ENCODE measurements around the gene NXPH4.
A peak's percentile ranks its signal among the peaks of the same experiment; 100 is the strongest.

NXPH4 gene

GRCh38 chr12:57219993-57220754, 3.6 kb downstream of the NXPH4 start:
- no peak for DNase-seq

- no peak for DNase-seq
Measured at GRCh38 chr12:57220770-57221168, 4.2 kb downstream of the NXPH4 start.

GRCh38 chr12:57221169-57221917, 4.7 kb downstream of the NXPH4 start:
- no peak for DNase-seq

DNA sequence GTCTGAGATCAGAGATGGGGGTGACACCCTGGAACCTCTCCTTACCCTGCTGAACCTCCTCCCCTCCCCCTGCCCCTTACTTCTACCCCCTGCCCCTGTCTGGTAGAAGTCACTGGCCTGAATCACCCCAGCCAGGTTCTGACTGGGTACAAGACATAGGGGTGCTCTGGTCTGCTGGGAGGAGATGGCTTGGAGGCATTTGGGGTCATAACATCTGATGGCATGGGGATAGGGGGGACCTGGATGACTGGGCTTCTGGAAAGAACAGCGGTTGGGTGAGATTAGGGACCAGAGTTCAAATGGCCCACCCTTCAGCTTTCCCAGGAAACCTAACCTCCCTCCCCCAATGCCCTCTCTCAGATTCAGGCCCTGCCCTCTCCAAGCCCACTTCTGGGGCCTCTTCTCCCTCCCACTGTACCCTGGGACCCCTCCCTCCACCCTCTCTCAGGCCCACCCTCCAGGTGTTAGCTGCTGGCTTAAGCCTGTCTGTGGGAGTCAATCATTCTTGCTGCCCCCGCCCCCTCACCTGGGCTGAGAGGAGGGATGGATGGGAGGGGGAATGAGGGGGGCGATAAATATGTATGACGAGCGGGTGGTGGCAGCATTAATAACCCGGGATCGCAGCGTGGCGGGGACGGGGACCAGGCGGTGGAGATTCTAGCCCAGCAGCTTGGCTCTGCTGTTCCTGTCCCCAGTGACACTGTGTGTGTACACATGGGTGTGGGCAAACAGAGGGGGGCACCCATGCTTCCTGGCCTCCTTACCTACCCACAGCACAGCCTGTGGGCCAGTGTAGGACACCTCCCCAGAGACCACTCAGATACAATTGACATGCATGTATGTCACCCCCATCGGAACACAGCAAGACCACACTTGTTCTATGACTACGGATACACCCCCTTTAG, 5.9 kb downstream of the NXPH4 start:
- DNase-seq, result no peak

GRCh38 chr12:57223191-57224165, 6.9 kb downstream of the NXPH4 start:
- DNase-seq, result no peak

- DNase-seq, result no peak
Measured at GRCh38 chr12:57224278-57224972, 7.8 kb downstream of the NXPH4 start.

- peak; percentile 83 to 94 (median 92) for DNase-seq
Measured at GRCh38 chr12:57224973-57225679, 8.5 kb downstream of the NXPH4 start.

DNA sequence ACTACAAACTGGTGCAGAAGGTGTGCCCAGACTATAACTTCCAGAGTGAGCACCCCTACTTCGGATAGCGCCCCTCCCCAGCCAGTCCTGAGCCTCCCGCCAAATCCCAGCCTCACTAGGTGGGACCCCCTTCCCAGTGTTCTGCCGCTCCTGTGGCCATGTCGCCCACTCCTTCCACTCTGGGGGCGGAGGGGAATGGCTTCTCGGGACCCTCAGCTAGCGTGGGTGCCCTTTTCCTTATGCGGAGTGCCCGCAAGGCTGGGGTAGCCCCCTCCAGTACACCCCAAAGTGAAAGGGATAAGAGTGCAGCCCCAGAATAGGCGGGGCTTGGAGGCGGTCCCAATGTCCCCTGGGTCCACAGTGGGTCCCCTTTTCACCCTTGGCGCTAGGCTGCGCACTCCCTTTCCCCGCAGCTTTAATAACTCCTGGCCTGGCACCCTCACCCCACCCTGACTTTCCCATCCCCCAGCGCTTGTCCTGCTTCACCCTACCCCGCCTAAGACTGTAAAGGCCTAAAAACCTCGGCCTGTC, 9.2 kb downstream of the NXPH4 start:
- DNase-seq, result no peak

DNA sequence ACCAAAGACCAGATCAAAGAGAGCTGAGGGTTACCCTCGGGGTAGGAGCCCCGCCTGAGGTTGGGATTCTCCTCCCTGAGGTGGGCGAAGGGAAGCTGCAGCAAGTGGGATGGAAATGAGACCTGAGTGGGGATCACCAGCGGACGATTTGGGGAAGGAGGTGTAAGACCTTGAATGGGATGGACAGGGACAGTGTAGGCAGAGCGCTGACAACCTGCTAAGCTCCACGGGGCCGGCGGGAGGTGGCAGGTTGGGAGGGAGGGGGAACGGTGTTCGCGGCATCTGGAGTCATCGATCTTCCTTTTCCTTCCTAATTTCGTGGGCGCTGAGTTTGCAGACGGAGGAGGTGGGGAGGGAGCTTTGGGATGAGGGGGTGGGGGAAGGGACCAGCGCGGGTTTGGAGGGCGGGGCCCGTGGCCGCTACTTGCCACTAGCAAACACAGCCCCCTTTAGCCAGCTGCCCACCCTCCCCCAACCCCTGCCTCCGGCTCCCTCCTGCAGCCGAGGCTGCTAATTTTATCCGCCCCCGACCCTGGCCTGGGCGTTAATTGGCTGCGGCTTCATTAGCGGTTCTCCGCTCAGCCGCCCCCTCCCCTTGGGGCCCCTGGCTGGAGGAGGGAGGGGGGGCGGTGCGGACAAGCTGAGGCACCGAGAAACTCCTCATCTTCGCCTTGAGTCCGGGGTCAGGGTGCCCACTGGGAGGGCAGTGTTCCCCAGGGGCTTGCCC, 10.2 kb downstream of the NXPH4 start:
- DNase-seq, result no peak

DNA sequence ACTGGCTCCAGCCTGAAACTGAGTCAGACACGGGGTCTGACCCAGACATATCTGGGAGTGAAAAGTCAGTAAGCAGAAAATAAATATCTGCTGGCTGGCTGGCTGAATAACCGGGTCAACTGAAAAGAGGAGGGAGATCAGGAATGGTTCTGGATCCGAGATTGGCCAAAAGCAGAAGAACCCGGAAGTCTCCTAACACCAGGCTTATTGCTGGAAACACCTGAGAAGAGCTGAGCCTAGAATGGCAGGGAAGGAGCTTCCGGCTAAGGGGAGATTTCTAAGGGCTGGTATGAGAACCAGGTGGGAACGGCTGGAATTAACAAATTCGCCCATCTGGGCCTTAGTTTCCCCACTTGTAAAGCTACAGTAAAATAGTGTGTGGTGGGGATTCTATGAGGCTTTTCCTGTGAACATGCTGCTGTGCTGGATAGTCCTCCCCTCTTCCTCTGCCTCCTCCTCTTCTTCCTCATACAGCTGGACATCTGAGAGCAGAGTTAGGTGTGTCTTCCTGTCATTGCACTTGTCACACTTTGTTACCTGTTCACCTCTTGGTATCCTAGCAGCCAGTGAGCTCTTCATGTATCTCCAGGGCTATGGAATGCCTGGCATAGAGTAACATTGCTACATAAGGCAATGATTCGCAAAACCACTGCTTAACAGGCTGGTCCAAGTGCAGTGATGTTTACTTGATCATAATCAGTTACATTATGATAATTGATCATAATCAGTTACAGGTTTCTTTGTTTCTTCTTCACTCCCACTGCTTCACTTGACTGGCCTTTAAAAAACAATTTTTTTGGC, 10.9 kb downstream of the NXPH4 start:
- DNase-seq, result no peak

DNA sequence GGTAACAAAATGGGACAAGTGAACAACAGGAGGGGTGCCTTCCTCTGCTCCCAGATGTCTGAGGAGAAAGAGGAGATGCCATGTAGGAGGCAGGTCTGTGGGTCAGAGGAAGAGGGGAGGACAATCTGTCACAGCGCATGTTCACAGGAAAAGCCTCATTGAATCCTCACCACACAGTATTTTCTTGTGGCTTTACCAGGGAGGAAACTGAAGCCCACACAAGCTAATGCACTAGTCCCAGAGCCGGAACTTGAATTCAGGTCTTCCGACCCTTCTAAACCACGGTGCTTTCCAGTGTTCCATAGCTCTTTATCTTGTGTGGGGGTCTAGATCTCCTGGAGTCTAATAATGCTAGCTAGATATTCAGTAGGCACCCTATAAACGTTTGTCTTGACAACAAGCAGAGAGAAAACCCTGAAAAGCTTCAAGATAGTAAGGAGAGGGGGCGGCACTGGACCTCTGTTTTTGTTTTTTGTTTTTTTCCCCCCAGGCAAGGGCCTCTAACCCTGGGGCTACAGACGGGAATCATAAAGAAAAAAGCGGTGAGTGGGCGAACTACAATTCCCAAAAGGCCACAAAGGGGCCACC, 12.5 kb downstream of the NXPH4 start:
- peak; percentile 47 to 72 (median 62) for DNase-seq

DNA sequence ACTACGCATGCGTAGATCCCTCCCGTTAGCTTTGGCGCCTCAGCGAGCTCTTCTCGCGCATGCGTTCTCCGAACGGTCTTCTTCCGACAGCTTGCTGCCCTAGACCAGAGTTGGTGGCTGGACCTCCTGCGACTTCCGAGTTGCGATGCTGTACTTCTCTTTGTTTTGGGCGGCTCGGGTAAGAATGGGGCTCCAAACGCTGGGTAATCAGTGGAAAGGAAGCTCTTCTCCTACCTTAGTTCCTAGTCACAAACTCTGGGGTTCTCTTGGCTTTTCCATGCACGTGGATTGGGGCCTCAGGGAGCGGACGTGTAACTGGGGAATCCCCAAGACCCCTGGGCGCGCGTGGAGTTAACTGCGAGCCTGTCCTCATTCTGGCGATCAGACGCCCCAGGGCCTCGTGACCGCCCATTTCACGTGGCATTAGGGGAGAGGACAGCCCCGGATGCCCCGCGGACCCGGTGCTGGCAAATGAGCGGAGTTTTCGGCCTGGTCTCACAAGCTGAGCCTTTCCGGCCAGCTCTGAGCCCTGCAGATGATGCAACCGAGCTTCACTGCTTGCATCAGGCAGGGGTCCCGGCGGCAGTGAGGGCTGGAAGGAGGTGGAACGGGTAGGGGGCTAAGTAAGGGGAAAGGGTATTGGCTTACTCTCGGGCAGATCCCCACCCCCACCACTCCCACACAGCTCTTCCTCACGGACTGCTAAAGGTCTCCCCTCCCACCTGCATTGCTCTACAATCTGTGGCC, 13.2 kb downstream of the NXPH4 start, which contains the start of gene SHMT2:
Gene SHMT2, plus strand, starts transcription at position 78 of the 747 bp plus-strand sequence. Its CDS starts 68 bp downstream, at position 146.
- DNase-seq, result peak; percentile 97 to 99 (median 98)

DNA sequence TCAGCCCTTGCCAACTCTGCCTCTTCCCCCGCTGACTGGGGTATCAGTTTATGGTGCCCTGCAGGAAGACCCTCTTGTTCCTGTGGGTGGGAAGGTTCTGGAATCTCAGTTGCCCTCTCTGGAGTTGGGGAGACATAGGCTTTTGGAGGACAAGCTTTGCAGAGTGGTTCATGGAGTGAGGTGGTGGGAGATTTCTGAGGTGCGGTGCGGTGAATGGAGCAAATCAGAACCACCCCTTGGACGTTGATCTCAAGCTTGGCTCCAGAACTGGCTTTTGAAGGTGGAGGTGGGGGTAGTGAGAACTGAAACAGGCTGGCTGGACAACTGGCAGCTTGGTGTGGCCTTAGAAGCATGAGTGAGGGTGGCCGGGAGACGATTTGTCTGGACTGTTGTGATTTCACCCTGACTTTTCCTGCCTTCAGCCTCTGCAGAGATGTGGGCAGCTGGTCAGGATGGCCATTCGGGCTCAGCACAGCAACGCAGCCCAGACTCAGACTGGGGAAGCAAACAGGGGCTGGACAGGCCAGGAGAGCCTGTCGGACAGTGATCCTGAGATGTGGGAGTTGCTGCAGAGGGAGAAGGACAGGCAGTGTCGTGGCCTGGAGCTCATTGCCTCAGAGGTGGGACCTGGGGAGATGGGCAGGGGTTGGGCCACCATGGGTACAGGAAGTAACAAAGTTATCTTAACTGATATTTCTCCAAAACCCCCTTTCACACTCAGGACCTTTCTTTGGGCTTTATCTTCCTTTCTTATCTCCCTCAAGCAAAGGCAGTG, 14.0 kb downstream of the NXPH4 start:
- peak in 1 of 4 experiments; percentile 6 for DNase-seq

DNA sequence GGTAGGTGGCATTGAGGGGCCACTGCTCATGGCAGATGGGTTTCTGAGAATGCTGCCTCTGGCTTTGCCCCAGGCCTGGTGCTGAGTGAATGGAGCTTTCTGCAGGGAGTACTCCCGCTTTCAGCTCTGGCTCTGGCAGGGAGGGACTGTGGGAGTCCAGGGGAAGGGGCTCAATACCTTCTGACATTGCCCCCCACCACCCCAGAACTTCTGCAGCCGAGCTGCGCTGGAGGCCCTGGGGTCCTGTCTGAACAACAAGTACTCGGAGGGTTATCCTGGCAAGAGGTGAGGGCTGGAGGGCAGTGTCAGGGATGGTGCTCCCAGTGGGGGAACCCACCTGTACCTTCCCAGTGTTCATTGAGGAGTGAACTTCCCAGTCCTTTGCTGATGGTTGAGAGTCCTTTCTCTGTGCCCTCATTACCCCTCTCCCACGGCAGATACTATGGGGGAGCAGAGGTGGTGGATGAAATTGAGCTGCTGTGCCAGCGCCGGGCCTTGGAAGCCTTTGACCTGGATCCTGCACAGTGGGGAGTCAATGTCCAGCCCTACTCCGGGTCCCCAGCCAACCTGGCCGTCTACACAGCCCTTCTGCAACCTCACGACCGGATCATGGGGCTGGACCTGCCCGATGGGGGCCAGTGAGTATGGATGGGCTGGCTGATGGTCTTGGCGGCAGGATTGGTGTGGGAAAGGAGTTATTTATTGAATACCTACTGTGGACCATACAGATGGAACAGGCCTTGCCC, 14.9 kb downstream of the NXPH4 start:
- DNase-seq, result no peak

DNA sequence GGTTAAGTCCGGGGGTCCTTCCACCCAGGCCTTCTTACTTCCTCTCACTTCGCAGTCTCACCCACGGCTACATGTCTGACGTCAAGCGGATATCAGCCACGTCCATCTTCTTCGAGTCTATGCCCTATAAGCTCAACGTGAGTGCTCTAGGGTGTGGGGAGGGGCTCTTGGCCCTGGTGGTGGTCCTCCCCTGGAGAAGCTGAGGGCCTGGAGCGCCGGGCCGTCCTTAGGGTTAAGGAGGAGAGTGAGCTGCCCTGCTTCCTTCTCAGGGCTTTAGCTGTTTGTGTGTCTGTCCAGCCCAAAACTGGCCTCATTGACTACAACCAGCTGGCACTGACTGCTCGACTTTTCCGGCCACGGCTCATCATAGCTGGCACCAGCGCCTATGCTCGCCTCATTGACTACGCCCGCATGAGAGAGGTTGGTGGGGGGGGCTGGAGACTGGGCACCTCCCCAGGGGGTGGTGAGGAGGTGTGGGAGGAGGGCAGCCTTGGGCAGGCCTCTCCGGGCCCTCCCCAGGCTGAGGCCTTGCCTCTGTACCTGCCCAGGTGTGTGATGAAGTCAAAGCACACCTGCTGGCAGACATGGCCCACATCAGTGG, 15.7 kb downstream of the NXPH4 start:
- no peak for DNase-seq

Measured in suppressor macrophage (primary cell).